ENCODE measurements around the gene CPNE9. TPM values are rescaled to one million over a fixed set of nuclear protein-coding genes. Genes with fewer than 3 reads are reported as not detected.

Gene CPNE9
- total and polyA plus RNA-seq, 2 donors from 2014 or later: 0.16 to 0.19 TPM

DNA sequence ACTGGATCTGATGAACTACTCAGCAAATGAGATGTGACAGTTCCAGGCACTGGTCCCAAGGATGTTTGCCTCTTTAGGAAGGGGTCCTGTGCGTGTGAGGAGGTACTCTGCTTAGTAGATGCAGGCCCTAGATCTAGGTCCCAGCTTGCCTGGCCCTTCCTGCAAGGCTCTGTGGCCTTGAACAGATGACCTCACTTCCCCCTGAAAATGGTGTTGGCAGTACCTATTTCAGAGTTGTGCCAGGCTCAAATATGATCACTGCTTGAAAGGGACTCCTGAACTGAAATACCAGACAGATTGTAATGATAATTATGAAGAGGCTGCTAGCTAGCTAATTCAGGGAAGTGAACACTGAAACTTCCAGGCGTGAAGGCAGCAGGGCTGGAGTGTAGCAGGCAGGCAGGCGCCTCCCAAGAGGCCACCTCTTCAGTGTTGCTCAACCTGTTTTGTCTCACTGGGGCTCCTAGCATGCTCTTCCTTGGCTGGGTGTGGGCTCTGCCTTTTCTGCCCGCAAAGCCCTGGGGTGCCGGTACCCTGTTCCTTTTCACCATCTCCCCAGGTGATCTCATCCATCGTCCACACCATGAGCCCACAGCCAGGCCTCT is 24.1 kb upstream of the CPNE9 start:
- no peak overlapping the region for H3K27ac ChIP-seq (ENCODE audit: low read depth in 2 of 2, low read length in 2 of 2)
- H3K9me3 ChIP-seq (ENCODE audit: control insufficient read depth in 2 of 3, insufficient read depth in 1 of 3, low read length in 3 of 3): no peaks in the 10 kb centered on the region
- H3K27me3 ChIP-seq (ENCODE audit: control insufficient read depth, insufficient read depth, low read length): no peaks in the 10 kb centered on the region
- TF ChIP-seq, protein P1, sequence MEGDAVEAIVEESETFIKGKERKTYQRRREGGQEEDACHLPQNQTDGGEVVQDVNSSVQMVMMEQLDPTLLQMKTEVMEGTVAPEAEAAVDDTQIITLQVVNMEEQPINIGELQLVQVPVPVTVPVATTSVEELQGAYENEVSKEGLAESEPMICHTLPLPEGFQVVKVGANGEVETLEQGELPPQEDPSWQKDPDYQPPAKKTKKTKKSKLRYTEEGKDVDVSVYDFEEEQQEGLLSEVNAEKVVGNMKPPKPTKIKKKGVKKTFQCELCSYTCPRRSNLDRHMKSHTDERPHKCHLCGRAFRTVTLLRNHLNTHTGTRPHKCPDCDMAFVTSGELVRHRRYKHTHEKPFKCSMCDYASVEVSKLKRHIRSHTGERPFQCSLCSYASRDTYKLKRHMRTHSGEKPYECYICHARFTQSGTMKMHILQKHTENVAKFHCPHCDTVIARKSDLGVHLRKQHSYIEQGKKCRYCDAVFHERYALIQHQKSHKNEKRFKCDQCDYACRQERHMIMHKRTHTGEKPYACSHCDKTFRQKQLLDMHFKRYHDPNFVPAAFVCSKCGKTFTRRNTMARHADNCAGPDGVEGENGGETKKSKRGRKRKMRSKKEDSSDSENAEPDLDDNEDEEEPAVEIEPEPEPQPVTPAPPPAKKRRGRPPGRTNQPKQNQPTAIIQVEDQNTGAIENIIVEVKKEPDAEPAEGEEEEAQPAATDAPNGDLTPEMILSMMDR (IDR thresholded peaks at IDR 0.05; ENCODE audit: borderline replicate concordance, extremely low read depth, insufficient read depth): no peak
- H3K9ac ChIP-seq (ENCODE audit: low read length in 3 of 3): no peak overlapping the region
- peaks cover 5 to 73% (median 71%) of the 10 kb centered on the region in 3 donors for H3K36me3 ChIP-seq (ENCODE audit: control insufficient read depth in 2 of 3, insufficient read depth in 3 of 3, low read length in 3 of 3)
- DNase-seq (no peak), FAIRE-seq (no peak)
- H3K4me1 ChIP-seq (ENCODE audit: control insufficient read depth in 2 of 3, insufficient read depth in 2 of 3, low read depth in 1 of 3, low read length in 3 of 3): peaks cover 0 to 7% (median 0%) of the 10 kb centered on the region in 3 donors
- H3K4me3 ChIP-seq (ENCODE audit: low read length in 3 of 3): no peak overlapping the region
- intact Hi-C loops (cut with DNase I): no loop called here

DNA sequence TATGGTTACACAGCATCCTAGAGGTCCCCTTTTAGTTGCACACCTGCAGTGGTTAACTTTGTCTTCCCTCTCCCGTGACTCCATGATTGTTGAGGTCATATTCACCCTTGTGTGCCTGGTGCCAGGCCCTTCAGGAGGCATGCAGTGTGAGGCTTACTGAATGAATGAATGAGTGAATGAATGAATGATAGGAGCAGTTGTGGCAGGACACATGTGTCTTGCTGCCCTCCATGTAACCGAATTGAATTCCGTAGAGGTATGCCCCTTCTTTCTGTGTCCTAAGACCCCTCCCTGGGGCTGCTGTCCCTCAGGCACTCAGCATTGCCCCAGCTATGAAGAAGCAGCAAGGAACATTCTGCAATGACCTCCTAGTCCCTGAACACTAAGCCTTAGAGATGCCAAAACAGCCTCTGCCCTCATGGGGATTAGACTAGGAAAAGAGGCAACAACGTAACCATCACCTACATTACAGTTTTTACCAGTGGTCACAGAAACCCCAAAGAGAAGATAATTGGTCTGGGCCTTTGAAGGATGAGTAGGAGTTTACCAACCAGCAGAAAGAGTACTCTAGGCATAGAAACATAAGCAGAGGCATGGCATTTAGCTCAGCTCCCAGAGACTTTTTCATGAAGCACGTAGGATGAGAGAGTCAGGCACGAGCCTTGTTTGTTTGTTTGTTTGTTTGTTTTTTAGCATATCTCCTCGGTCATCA is 22.5 kb upstream of the CPNE9 start:
- TF ChIP-seq, protein P1 (IDR thresholded peaks at IDR 0.05; ENCODE audit: borderline replicate concordance, extremely low read depth, insufficient read depth): no peak
- no peak overlapping the region for H3K9ac ChIP-seq (ENCODE audit: low read length in 3 of 3)
- peaks cover 0 to 7% (median 0%) of the 10 kb centered on the region in 3 donors for H3K4me1 ChIP-seq (ENCODE audit: control insufficient read depth in 2 of 3, insufficient read depth in 2 of 3, low read depth in 1 of 3, low read length in 3 of 3)
- peak overlapping the region in 1 of 2 donors; percentile 1 for H3K27ac ChIP-seq (ENCODE audit: low read depth in 2 of 2, low read length in 2 of 2)
- DNase-seq (no peak), FAIRE-seq (no peak)
- H3K9me3 ChIP-seq (ENCODE audit: control insufficient read depth in 2 of 3, insufficient read depth in 1 of 3, low read length in 3 of 3): no peaks in the 10 kb centered on the region
- no peaks in the 10 kb centered on the region for H3K27me3 ChIP-seq (ENCODE audit: control insufficient read depth, insufficient read depth, low read length)
- H3K36me3 ChIP-seq (ENCODE audit: control insufficient read depth in 2 of 3, insufficient read depth in 3 of 3, low read length in 3 of 3): peaks cover 5 to 79% (median 74%) of the 10 kb centered on the region in 3 donors
- H3K4me3 ChIP-seq (ENCODE audit: low read length in 3 of 3): no peak overlapping the region
- intact Hi-C loops (cut with DNase I): no loop called here

DNA sequence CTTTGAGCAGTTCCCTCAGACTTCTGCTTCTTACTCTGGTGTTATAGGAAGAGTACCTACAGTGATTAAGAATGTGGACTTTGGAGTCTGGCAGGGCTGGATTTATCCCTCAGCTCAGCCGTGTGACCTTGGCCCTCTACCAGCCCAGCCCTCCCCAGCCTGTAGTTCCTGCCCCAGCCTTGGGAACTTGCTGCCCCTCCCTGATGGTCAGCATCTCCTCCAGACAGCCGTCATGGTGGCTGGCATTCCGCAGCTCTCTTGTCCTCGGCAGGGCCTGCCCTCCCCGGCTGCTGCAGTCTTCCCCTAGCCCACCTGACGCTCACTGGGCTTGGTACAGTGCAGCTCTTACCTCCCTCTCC is 21.9 kb upstream of the CPNE9 start:
- no peak overlapping the region for H3K27ac ChIP-seq (ENCODE audit: low read depth in 2 of 2, low read length in 2 of 2)
- TF ChIP-seq, protein P1 (IDR thresholded peaks at IDR 0.05; ENCODE audit: borderline replicate concordance, extremely low read depth, insufficient read depth): no peak
- peaks cover 5 to 79% (median 74%) of the 10 kb centered on the region in 3 donors for H3K36me3 ChIP-seq (ENCODE audit: control insufficient read depth in 2 of 3, insufficient read depth in 3 of 3, low read length in 3 of 3)
- no peak overlapping the region for H3K9ac ChIP-seq (ENCODE audit: low read length in 3 of 3)
- intact Hi-C loops (cut with DNase I): no loop called here
- no peak overlapping the region for H3K4me3 ChIP-seq (ENCODE audit: low read length in 3 of 3)
- H3K27me3 ChIP-seq (ENCODE audit: control insufficient read depth, insufficient read depth, low read length): no peaks in the 10 kb centered on the region
- H3K9me3 ChIP-seq (ENCODE audit: control insufficient read depth in 2 of 3, insufficient read depth in 1 of 3, low read length in 3 of 3): no peaks in the 10 kb centered on the region
- DNase-seq (peak in 1 of 5 donors; percentile 24), FAIRE-seq (no peak)
- peaks cover 0 to 7% (median 0%) of the 10 kb centered on the region in 3 donors for H3K4me1 ChIP-seq (ENCODE audit: control insufficient read depth in 2 of 3, insufficient read depth in 2 of 3, low read depth in 1 of 3, low read length in 3 of 3)
